Adrenal gland (tissue), 12 donors: ENCODE measurements around the gene ETV3. TPM values are rescaled to one million over a fixed set of nuclear protein-coding genes. Genes with fewer than 3 reads are reported as not detected.
A peak's percentile ranks its signal among the peaks of the same experiment; 100 is the strongest.

Experiments used
- DNase-seq, 7 donors: peaks; one replicate each; pipeline ENCODE4 v3.0.0-alpha.2; 2019 to 2020
- H3K27ac ChIP-seq, 5 donors: fragments of 200-600 bp; sonication (generic) in 4 of 5; 1 replicate in 3 of 5; 2 replicates in 2 of 5; pipeline versions ENCODE4 v1.5.1 to v1.8.0; 2016 to 2020; ENCODE audit warnings: mild to moderate bottlenecking in 1 of 5
- H3K27me3 ChIP-seq: fragments of 200-600 bp; 2 replicates; pipeline ENCODE4 v1.8.0; 2021
- H3K36me3 ChIP-seq, 2 donors: fragments of 200-600 bp; replicated peaks in 1 of 2; 1 replicate in 1 of 2; 2 replicates in 1 of 2; pipeline versions ENCODE4 v1.5.1 to v1.8.0; 2018 to 2022
- H3K4me1 ChIP-seq, 2 donors: fragments of 200-600 bp; replicated peaks in 1 of 2; 1 replicate in 1 of 2; 2 replicates in 1 of 2; pipeline versions ENCODE4 v1.5.1 to v1.8.0; 2018 to 2021
- H3K4me3 ChIP-seq, 4 donors: fragments of 200-600 bp; sonication (generic) in 3 of 4; one replicate each; pipeline ENCODE4 v1.5.1; 2016 to 2018
- H3K9me3 ChIP-seq, 3 donors: fragments of 200-600 bp; sonication (generic) in 1 of 3; replicated peaks in 1 of 3; 1 replicate in 2 of 3; 2 replicates in 1 of 3; pipeline versions ENCODE4 v1.5.1 to v1.8.0; 2016 to 2021
- CTCF ChIP-seq, 6 experiments: fragments of 450-650 bp in 4 of 6; fragments of 200-600 bp in 2 of 6; sonication (generic) in 1 of 6; IDR thresholded peaks; 1 replicate in 5 of 6; 2 replicates in 1 of 6; pipeline versions ENCODE4 v1.5.1 to v1.8.0; 2016 to 2021; ENCODE audit warnings: antibody characterized with exemption in 6 of 6, mild to moderate bottlenecking in 2 of 6, moderate library complexity in 1 of 6
- POLR2A ChIP-seq, 2 donors: fragments of 450-650 bp; IDR thresholded peaks; one replicate each; pipeline ENCODE4 v1.6.1; 2017; ENCODE audit warnings: antibody characterized with exemption in 2 of 2, mild to moderate bottlenecking in 2 of 2, moderate library complexity in 1 of 2
- WGBS, 4 donors: extraction: QIAGEN DNeasy Blood & Tissue Kit in 2 of 4; methylation state at CpG; one replicate each; pipeline versions ENCODE4 v1.1.5 to v1.1.7; 2013 to 2017; 5-methylcytosine and 5-hydroxymethylcytosine counted together
- intact Hi-C, 2 donors: fragments of 100-400 bp; cut with DNase I; formaldehyde crosslinking; loops; one replicate each; pipeline versions ENCODE4 v1.14.1 to v1.15.0; 2022 to 2023
- polyA plus RNA-seq, 3 donors: library from polyadenylated mRNA; stranded (reverse); fragments of 200-250 nt in 2 of 3; fragments of 350-450 nt in 1 of 3; fragmentation: Illumina TruSeq in 1 of 3; extraction: RNeasy Lipid Tissue Mini Kit (QIAGEN cat#74804) in 1 of 3; gene quantifications; one replicate each; pipeline ENCODE4 v1.2.3, GENCODE V29; 2013 to 2014
- total RNA-seq, 9 donors: library from RNA; depleted of rRNA in 4 of 9; stranded (reverse); fragments of >200 nt in 4 of 9; fragments of 120-200 nt in 1 of 9; fragmentation: NEBNext Ultra II Directional in 1 of 9; extraction: Animal tissue kit (Norgen Biotek cat#: 25700) in 1 of 9; gene quantifications; one replicate each; pipeline versions ENCODE4 v1.1.0 to v1.2.4, GENCODE V29; 2013 to 2023
- donor health status: healthy with polysubstance abuse.
- donor health status: Bipolar disorder and iron deficiency.
- donor health status: DM: yes; HTN: yes; CAD: no.
- donor health status: DM: no; HTN: no; CAD: no.
- donor health status: DM: no; HTN: no; CAD: no.
- donor health status: DM: yes; HTN: yes; CAD: no.

Gene ETV3
- total and polyA plus RNA-seq, 12 donors = 3.3 to 18.7 (median 11.1) TPM

- no peaks in the 10 kb centered on the region for H3K9me3 ChIP-seq
- no peaks in the 10 kb centered on the region for H3K27me3 ChIP-seq
- H3K4me1 ChIP-seq = no peaks in the 10 kb centered on the region
- H3K4me3 ChIP-seq = no peak overlapping the region
- peak in 1 of 7 donors; percentile 38 for DNase-seq
- no peaks in the 10 kb centered on the region for H3K36me3 ChIP-seq
- TF ChIP-seq POLR2A (IDR thresholded peaks at IDR 0.05) = no peak
- TF ChIP-seq CTCF (IDR thresholded peaks at IDR 0.05) = no peak
- no peak overlapping the region for H3K27ac ChIP-seq
- intact Hi-C loops = no loop called here
- 64 to 78% (median 70%) methylated on average over 3 to 4 of the region's 4 CpGs for WGBS, 4 donors
These were observed 20.6 kb downstream of the ETV3 start for GRCh38 chr1:157117527-157118057.

GRCh38 chr1:157116737-157117103 lies 21.5 kb downstream of the ETV3 start:
- TF ChIP-seq POLR2A (IDR thresholded peaks at IDR 0.05) = no peak
- TF ChIP-seq CTCF (IDR thresholded peaks at IDR 0.05) = no peak
- H3K27ac ChIP-seq = no peak overlapping the region
- intact Hi-C loops = no loop called here

DNA sequence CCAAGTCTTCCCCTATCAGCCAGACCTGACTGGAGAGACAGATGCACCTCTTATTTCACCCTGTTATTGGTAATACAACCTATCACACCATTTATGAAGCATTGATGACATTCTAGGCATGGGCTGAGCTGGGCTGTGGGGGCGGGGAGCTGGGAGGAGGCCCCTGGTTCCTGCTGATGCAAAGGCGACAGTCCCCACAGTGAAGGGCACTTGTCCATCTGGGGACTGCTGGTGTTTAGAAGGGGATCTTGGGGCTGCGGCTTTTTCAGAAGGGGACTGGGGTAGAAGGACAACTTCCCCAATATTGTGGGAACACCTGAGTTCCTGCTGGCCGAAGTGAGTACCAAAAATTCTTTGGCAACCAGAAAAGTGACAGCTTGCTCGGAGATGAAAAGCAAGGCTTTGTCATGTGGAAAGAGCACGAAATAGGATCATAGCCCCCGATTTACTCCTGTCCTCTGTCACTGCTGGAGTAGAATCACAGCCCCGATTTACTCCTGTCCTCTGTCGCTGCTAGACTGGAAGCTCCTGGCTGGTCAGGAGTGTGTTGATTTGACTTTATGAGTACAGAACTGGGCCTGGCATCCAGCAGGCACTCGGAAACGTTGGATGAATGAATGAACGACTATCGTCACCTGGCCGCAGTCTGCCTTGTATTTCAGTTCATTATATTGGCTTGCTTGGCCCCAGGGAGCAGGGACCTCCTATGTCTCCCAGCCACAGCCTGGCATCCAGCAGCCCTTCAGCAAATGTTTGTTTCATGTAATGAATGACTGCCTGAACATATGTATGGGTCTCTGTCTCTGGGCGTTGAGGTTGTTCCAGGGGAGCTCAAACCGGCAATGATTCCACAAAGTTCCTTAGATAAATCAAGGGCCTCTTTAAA lies 22.1 kb downstream of the ETV3 start:
- Histone ChIP-seq H3K36me3 (no peaks in the 10 kb centered on the region), H3K9me3 (no peaks in the 10 kb centered on the region), H3K27me3 (no peaks in the 10 kb centered on the region), H3K4me3 (no peak overlapping the region), H3K4me1 (no peaks in the 10 kb centered on the region), H3K27ac (no peak overlapping the region)
- DNase-seq = peak in 1 of 7 donors; percentile 10
- TF ChIP-seq POLR2A (IDR thresholded peaks at IDR 0.05) = no peak
- TF ChIP-seq CTCF (IDR thresholded peaks at IDR 0.05) = no peak
- 67 to 75% (median 69%) methylated on average over 14 to 16 of the region's 16 CpGs for WGBS, 4 donors
- intact Hi-C loops = no loop called here

More at GRCh38 chr1:157116737-157117103, 21.5 kb downstream of the ETV3 start:
- no peaks in the 10 kb centered on the region for H3K4me1 ChIP-seq
- H3K9me3 ChIP-seq = no peaks in the 10 kb centered on the region
- no peaks in the 10 kb centered on the region for H3K36me3 ChIP-seq
- DNase-seq = no peak
- H3K4me3 ChIP-seq = no peak overlapping the region
- H3K27me3 ChIP-seq = no peaks in the 10 kb centered on the region

DNA sequence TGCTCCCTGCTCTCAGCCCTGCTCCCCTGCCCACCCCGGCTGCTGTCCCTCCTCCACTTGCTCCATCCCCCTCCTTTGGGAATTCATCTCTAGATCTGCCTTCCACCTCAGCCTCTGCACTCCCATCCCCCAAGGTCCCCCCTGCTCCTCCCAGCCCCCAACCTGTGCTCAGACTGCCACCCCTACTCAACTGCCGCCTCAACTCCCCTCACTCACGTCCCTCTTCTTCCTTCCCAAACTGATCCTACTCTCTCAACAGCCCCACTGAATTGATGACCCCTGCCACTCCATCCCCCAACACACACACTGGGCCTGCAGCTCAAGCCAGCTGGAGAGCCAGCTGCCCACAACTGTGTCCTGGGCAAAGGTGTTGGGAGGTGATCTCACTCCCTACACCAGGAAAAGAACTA lies 22.8 kb downstream of the ETV3 start:
- no peaks in the 10 kb centered on the region for H3K27me3 ChIP-seq
- peak in 1 of 7 donors; percentile 13 for DNase-seq
- H3K27ac ChIP-seq = no peak overlapping the region
- no peaks in the 10 kb centered on the region for H3K4me1 ChIP-seq
- WGBS, 4 donors = 69 to 78% (median 72%) methylated on average over 3 of the region's 3 CpGs
- no peak for TF ChIP-seq CTCF (IDR thresholded peaks at IDR 0.05)
- no peak for TF ChIP-seq POLR2A (IDR thresholded peaks at IDR 0.05)
- no peaks in the 10 kb centered on the region for H3K36me3 ChIP-seq
- intact Hi-C loops = no loop called here
- H3K4me3 ChIP-seq = no peak overlapping the region
- no peaks in the 10 kb centered on the region for H3K9me3 ChIP-seq
